HEK293 (cell line): Measurements from ENCODE around the gene MAP3K6.
A peak's percentile ranks its signal among the peaks of the same experiment; 100 is the strongest.

Source experiments
- CTCF ChIA-PET: fragments of 350-600 bp; formaldehyde crosslinking; extraction: SDS; loops from one replicate; lab custom pipeline; 2021; ENCODE audit warnings: antibody characterized with exemption; lab: Yijun Ruan, JAX
- POLR2A ChIA-PET: fragments of 300-600 bp; formaldehyde crosslinking; extraction: SDS; loops from one replicate; lab custom pipeline; 2020; ENCODE audit warnings: antibody characterized with exemption, inconsistent platforms; lab: Yijun Ruan, JAX
- H3K27ac ChIP-seq: fragments of 200-500 bp; sonication (Bioruptor generic); 2 replicates; pipeline ENCODE4 v1.5.1; 2014; ENCODE audit warnings: low read depth, low read length, control low read depth, inconsistent platforms; ENCODE audit errors: extremely low read depth
- H3K36me3 ChIP-seq, 2 experiments: fragments of 200-500 bp in 1 of 2; sonication (Bioruptor generic) in 1 of 2; 1 replicate in 1 of 2; 2 replicates in 1 of 2; pipeline ENCODE4 v1.5.1; 2014 to 2017; ENCODE audit warnings: inconsistent platforms in 2 of 2, low read length in 2 of 2; ENCODE audit not compliant: control insufficient read depth in 2 of 2, insufficient read depth in 1 of 2
- H3K4me1 ChIP-seq: fragments of 200-500 bp; sonication (Bioruptor generic); 2 replicates; pipeline ENCODE4 v1.5.1; 2014; ENCODE audit warnings: mild to moderate bottlenecking, low read length, inconsistent platforms; ENCODE audit not compliant: control insufficient read depth, insufficient read depth
- H3K4me3 ChIP-seq: 2 replicates; pipeline ENCODE4 v1.5.1; 2011; ENCODE audit warnings: low read depth, mild to moderate bottlenecking, control low read depth, low read length, moderate library complexity
- H3K9me3 ChIP-seq: fragments of 200-500 bp; sonication (Bioruptor generic); 2 replicates; pipeline ENCODE4 v1.5.1; 2014; ENCODE audit warnings: low read depth, low read length, inconsistent platforms; ENCODE audit not compliant: control insufficient read depth, insufficient read depth
- BCL11B ChIP-seq: fragments of 450-650 bp; formaldehyde crosslinking; IDR thresholded peaks from 2 replicates; pipeline ENCODE4 v1.5.1; 2016; ENCODE audit warnings: low read depth, missing biosample characterization, missing genetic modification characterization
- GLIS2 ChIP-seq: fragments of 450-650 bp; formaldehyde crosslinking; IDR thresholded peaks from 2 replicates; pipeline ENCODE4 v1.5.1; 2016; ENCODE audit warnings: missing biosample characterization, missing genetic modification characterization
- IKZF3 ChIP-seq: fragments of 450-650 bp; IDR thresholded peaks from 2 replicates; pipeline ENCODE4 v1.5.0; 2018; ENCODE audit warnings: missing biosample characterization, mild to moderate bottlenecking, missing genetic modification characterization, moderate library complexity
- MYNN ChIP-seq: fragments of 450-650 bp; formaldehyde crosslinking; IDR thresholded peaks from 2 replicates; pipeline ENCODE4 v1.5.1; 2016; ENCODE audit warnings: missing biosample characterization, missing genetic modification characterization, borderline replicate concordance
- OVOL3 ChIP-seq: fragments of 450-650 bp; formaldehyde crosslinking; IDR thresholded peaks from 2 replicates; pipeline ENCODE4 v1.5.1; 2016; ENCODE audit warnings: missing biosample characterization, missing genetic modification characterization
- SCRT1 ChIP-seq: fragments of 450-650 bp; formaldehyde crosslinking; IDR thresholded peaks from 2 replicates; pipeline ENCODE4 v1.5.1; 2016; ENCODE audit warnings: missing biosample characterization, missing genetic modification characterization, borderline replicate concordance
- SCRT2 ChIP-seq: fragments of 450-650 bp; formaldehyde crosslinking; IDR thresholded peaks from 2 replicates; pipeline ENCODE4 v1.5.1; 2016; ENCODE audit warnings: missing biosample characterization, missing genetic modification characterization
- ZFP69B ChIP-seq: fragments of 450-650 bp; formaldehyde crosslinking; IDR thresholded peaks from 2 replicates; pipeline ENCODE4 v1.5.1; 2016; ENCODE audit warnings: missing biosample characterization, missing genetic modification characterization
- ZIC2 ChIP-seq: fragments of 450-650 bp; formaldehyde crosslinking; IDR thresholded peaks from 2 replicates; pipeline ENCODE4 v1.5.1; 2016; ENCODE audit warnings: missing biosample characterization, missing genetic modification characterization
- ZNF146 ChIP-seq: fragments of 450-650 bp; formaldehyde crosslinking; IDR thresholded peaks from 2 replicates; pipeline ENCODE4 v1.5.1; 2016; ENCODE audit warnings: missing biosample characterization, missing genetic modification characterization
- ZNF18 ChIP-seq: fragments of 450-650 bp; formaldehyde crosslinking; IDR thresholded peaks from 2 replicates; pipeline ENCODE4 v1.5.1; 2016; ENCODE audit warnings: missing biosample characterization, missing genetic modification characterization
- ZNF280C ChIP-seq: fragments of 450-650 bp; formaldehyde crosslinking; IDR thresholded peaks from 2 replicates; pipeline ENCODE4 v1.5.1; 2016; ENCODE audit warnings: missing biosample characterization, missing genetic modification characterization
- ZNF423 ChIP-seq: fragments of 450-650 bp; formaldehyde crosslinking; IDR thresholded peaks from 2 replicates; pipeline ENCODE4 v1.5.1; 2016; ENCODE audit warnings: missing biosample characterization, missing genetic modification characterization
- ZNF433 ChIP-seq: fragments of 450-650 bp; formaldehyde crosslinking; IDR thresholded peaks from 2 replicates; pipeline ENCODE4 v1.5.1; 2016; ENCODE audit warnings: missing biosample characterization, missing genetic modification characterization, low read depth
- ZNF530 ChIP-seq: fragments of 450-650 bp; formaldehyde crosslinking; IDR thresholded peaks from 2 replicates; pipeline ENCODE4 v1.5.1; 2016; ENCODE audit warnings: low read depth, missing biosample characterization, missing genetic modification characterization
- ZNF664 ChIP-seq: fragments of 450-650 bp; formaldehyde crosslinking; IDR thresholded peaks from 2 replicates; pipeline ENCODE4 v1.5.1; 2016; ENCODE audit warnings: missing biosample characterization, missing genetic modification characterization
- TF ChIP-seq, protein P1 (sequence below): fragments of 450-650 bp; formaldehyde crosslinking; IDR thresholded peaks from 2 replicates; pipeline ENCODE4 v1.5.1; 2017; ENCODE audit warnings: missing biosample characterization, missing genetic modification characterization
- TF ChIP-seq, protein P2 (sequence below): fragments of 450-650 bp; formaldehyde crosslinking; conservative IDR thresholded peaks from 2 replicates; pipeline ENCODE4 v1.5.1; 2016; ENCODE audit warnings: low read depth, missing biosample characterization, missing genetic modification characterization

The MAP3K6 gene

GRCh38 chr1:27403931-27404330 lies 37.2 kb upstream of the MAP3K6 start:
- H3K4me1 ChIP-seq: no peaks in the 10 kb centered on the region

GRCh38 chr1:27403065-27403726 lies 36.4 kb upstream of the MAP3K6 start:
- no peaks in the 10 kb centered on the region for H3K9me3 ChIP-seq
- POLR2A ChIA-PET: no interaction called here
- peaks cover 0 to 28% of the 10 kb centered on the region in 2 experiments; a peak in 1 of 3 replicates for H3K36me3 ChIP-seq
- no peaks in the 10 kb centered on the region for H3K4me1 ChIP-seq
- CTCF ChIA-PET: interaction anchor here (0.8 to 2.7 kb wide), 3 partner anchors 154 to 205 kb away, joined by 3 to 13 read pairs (median 4); no protein-coding TSS in a partner anchor
- no peak overlapping the region for H3K4me3 ChIP-seq
- no peak overlapping the region for H3K27ac ChIP-seq
- TF ChIP-seq ZNF423 (tag by site-specific recombination) (no peak), IKZF3 (tag by site-specific recombination) (no peak), ZNF18 (tag by site-specific recombination) (no peak), ZNF530 (no peak), ZIC2 (tag by site-specific recombination) (no peak), MYNN (tag by site-specific recombination) (no peak), ZNF433 (tag by site-specific recombination) (no peak), ZFP69B (no peak), OVOL3 (no peak), ZNF664 (tag by site-specific recombination) (no peak), ZNF146 (tag by site-specific recombination) (no peak)
- TF ChIP-seq, protein P1, sequence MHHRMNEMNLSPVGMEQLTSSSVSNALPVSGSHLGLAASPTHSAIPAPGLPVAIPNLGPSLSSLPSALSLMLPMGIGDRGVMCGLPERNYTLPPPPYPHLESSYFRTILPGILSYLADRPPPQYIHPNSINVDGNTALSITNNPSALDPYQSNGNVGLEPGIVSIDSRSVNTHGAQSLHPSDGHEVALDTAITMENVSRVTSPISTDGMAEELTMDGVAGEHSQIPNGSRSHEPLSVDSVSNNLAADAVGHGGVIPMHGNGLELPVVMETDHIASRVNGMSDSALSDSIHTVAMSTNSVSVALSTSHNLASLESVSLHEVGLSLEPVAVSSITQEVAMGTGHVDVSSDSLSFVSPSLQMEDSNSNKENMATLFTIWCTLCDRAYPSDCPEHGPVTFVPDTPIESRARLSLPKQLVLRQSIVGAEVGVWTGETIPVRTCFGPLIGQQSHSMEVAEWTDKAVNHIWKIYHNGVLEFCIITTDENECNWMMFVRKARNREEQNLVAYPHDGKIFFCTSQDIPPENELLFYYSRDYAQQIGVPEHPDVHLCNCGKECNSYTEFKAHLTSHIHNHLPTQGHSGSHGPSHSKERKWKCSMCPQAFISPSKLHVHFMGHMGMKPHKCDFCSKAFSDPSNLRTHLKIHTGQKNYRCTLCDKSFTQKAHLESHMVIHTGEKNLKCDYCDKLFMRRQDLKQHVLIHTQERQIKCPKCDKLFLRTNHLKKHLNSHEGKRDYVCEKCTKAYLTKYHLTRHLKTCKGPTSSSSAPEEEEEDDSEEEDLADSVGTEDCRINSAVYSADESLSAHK (tag by site-specific recombination): no peak
- TF ChIP-seq, protein P2, sequence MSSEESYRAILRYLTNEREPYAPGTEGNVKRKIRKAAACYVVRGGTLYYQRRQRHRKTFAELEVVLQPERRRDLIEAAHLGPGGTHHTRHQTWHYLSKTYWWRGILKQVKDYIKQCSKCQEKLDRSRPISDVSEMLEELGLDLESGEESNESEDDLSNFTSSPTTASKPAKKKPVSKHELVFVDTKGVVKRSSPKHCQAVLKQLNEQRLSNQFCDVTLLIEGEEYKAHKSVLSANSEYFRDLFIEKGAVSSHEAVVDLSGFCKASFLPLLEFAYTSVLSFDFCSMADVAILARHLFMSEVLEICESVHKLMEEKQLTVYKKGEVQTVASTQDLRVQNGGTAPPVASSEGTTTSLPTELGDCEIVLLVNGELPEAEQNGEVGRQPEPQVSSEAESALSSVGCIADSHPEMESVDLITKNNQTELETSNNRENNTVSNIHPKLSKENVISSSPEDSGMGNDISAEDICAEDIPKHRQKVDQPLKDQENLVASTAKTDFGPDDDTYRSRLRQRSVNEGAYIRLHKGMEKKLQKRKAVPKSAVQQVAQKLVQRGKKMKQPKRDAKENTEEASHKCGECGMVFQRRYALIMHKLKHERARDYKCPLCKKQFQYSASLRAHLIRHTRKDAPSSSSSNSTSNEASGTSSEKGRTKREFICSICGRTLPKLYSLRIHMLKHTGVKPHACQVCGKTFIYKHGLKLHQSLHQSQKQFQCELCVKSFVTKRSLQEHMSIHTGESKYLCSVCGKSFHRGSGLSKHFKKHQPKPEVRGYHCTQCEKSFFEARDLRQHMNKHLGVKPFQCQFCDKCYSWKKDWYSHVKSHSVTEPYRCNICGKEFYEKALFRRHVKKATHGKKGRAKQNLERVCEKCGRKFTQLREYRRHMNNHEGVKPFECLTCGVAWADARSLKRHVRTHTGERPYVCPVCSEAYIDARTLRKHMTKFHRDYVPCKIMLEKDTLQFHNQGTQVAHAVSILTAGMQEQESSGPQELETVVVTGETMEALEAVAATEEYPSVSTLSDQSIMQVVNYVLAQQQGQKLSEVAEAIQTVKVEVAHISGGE: no peak

More at GRCh38 chr1:27403931-27404330, 37.2 kb upstream of the MAP3K6 start:
- no peaks in the 10 kb centered on the region for H3K9me3 ChIP-seq
- no peak overlapping the region for H3K4me3 ChIP-seq
- ChIA-PET POLR2A (interaction anchor here (0.6 kb wide), 1 partner anchor 38 kb away, joined by 8 read pairs; no protein-coding TSS in a partner anchor), CTCF (interaction anchor here (0.7 to 1.5 kb wide), 3 partner anchors 9 to 204 kb away, joined by 3 to 4 read pairs (median 3); no protein-coding TSS in a partner anchor)
- no peak overlapping the region for H3K27ac ChIP-seq
- TF ChIP-seq ZNF18 (tag by site-specific recombination) (no peak), SCRT1 (tag by site-specific recombination) (peak; percentile 44; the same call in 1 of the 2 replicates), GLIS2 (no peak), ZNF280C (no peak), SCRT2 (tag by site-specific recombination) (peak; percentile 67), BCL11B (no peak)
- peaks cover 0 to 36% of the 10 kb centered on the region in 2 experiments; a peak in 2 of 3 replicates for H3K36me3 ChIP-seq
